ENCODE data around the gene CHST10. TPM values are rescaled to one million over a fixed set of nuclear protein-coding genes. Genes with fewer than 3 reads are reported as not detected.

Gene CHST10
- total and polyA plus RNA-seq, 8 donors: 2.4 to 67.1 (median 3.5) TPM; not detected in 2

- no peak overlapping the region for H3K4me3 ChIP-seq
- no peaks in the 10 kb centered on the region for H3K9me3 ChIP-seq
- H3K36me3 ChIP-seq: peaks cover 12 to 78% (median 48%) of the 10 kb centered on the region in 4 donors
- no peaks in the 10 kb centered on the region for H3K27me3 ChIP-seq
- no peak overlapping the region for H3K27ac ChIP-seq
- H3K4me1 ChIP-seq: no peaks in the 10 kb centered on the region
- 86 to 91% (median 90%) methylated on average over 14 to 15 of the region's 15 CpGs for WGBS, 5 donors
- no peak for DNase-seq
- intact Hi-C loops (cut with DNase I; ENCODE audit: low total_unique reads): no loop called here
- no peak for TF ChIP-seq CTCF (IDR thresholded peaks at IDR 0.05)
- no peak for TF ChIP-seq POLR2A (IDR thresholded peaks at IDR 0.05)
- no peak for TF ChIP-seq POLR2AphosphoS5 (IDR thresholded peaks at IDR 0.05)
- TF ChIP-seq EP300 (IDR thresholded peaks at IDR 0.05): no peak
Observed at GRCh38 chr2:100395532-100396350, 21.7 kb downstream of the CHST10 start.

- Histone ChIP-seq H3K27ac (no peak overlapping the region), H3K9me3 (no peaks in the 10 kb centered on the region), H3K27me3 (no peaks in the 10 kb centered on the region), H3K4me1 (no peaks in the 10 kb centered on the region), H3K4me3 (no peak overlapping the region), H3K36me3 (peaks cover 12 to 75% (median 48%) of the 10 kb centered on the region in 4 donors)
- intact Hi-C loops (cut with DNase I; ENCODE audit: low total_unique reads): no loop called here
- TF ChIP-seq EP300 (IDR thresholded peaks at IDR 0.05) (no peak), POLR2AphosphoS5 (IDR thresholded peaks at IDR 0.05) (no peak), CTCF (IDR thresholded peaks at IDR 0.05) (no peak), POLR2A (IDR thresholded peaks at IDR 0.05) (no peak)
- 86 to 90% (median 89%) methylated on average over 11 to 12 of the region's 12 CpGs for WGBS, 5 donors
- DNase-seq: no peak
Observed at GRCh38 chr2:100394111-100394641, 23.3 kb downstream of the CHST10 start.

GRCh38 chr2:100393362-100393761, 24.1 kb downstream of the CHST10 start:
- no peak overlapping the region for H3K27ac ChIP-seq
- no peak for DNase-seq
- no peaks in the 10 kb centered on the region for H3K27me3 ChIP-seq
- intact Hi-C loops (cut with DNase I; ENCODE audit: low total_unique reads): no loop called here
- TF ChIP-seq CTCF (IDR thresholded peaks at IDR 0.05) (no peak), POLR2A (IDR thresholded peaks at IDR 0.05) (no peak), POLR2AphosphoS5 (IDR thresholded peaks at IDR 0.05) (no peak), EP300 (IDR thresholded peaks at IDR 0.05) (no peak)
- H3K4me1 ChIP-seq: no peaks in the 10 kb centered on the region
- WGBS, 5 donors: 91 to 97% (median 95%) methylated on average over 15 of the region's 15 CpGs
- no peaks in the 10 kb centered on the region for H3K9me3 ChIP-seq
- H3K4me3 ChIP-seq: no peak overlapping the region
- H3K36me3 ChIP-seq: peaks cover 12 to 73% (median 48%) of the 10 kb centered on the region in 4 donors

- no peaks in the 10 kb centered on the region for H3K27me3 ChIP-seq
- H3K27ac ChIP-seq: no peak overlapping the region
- TF ChIP-seq CTCF (IDR thresholded peaks at IDR 0.05) (no peak), EP300 (IDR thresholded peaks at IDR 0.05) (no peak), POLR2A (IDR thresholded peaks at IDR 0.05) (no peak), POLR2AphosphoS5 (IDR thresholded peaks at IDR 0.05) (no peak)
- H3K4me1 ChIP-seq: no peaks in the 10 kb centered on the region
- no peaks in the 10 kb centered on the region for H3K9me3 ChIP-seq
- intact Hi-C loops (cut with DNase I; ENCODE audit: low total_unique reads): no loop called here
- 87 to 96% (median 95%) methylated on average over 8 of the region's 8 CpGs for WGBS, 5 donors
- peaks cover 12 to 66% (median 44%) of the 10 kb centered on the region in 4 donors for H3K36me3 ChIP-seq
- no peak for DNase-seq
- H3K4me3 ChIP-seq: no peak overlapping the region
Observed at GRCh38 chr2:100392715-100393114, 24.8 kb downstream of the CHST10 start.

Measured in stomach (tissue), 9 donors.